Stimulated activated CD8-positive, alpha-beta memory T cell treated with anti-CD3 and anti-CD28 coated beads, Interleukin-7, amount 100 ng/mL, for 48 hours (primary cell): ENCODE measurements around the gene STK32B.
"Not testable (repeated sequence)": the region's sequence is repeated elsewhere in the genome, so short reads cannot be mapped to it uniquely, and the experiment has no call there.

Experiments used
- DNase-seq, 2 donors: peaks; one replicate each; pipeline ENCODE4 v3.0.0-alpha.2; 2020; ENCODE audit warnings: low read depth in 1 of 2; ENCODE audit errors: extremely low read depth in 1 of 2

Gene STK32B

GRCh38 chr4:5423670-5424069 lies 372.4 kb downstream of the STK32B start:
- no peak for DNase-seq

GRCh38 chr4:5424211-5424610 lies 372.9 kb downstream of the STK32B start:
- DNase-seq, result no peak

- no peak for DNase-seq
These were observed 373.6 kb downstream of the STK32B start for GRCh38 chr4:5424901-5425300.

- no peak for DNase-seq
These were observed 378.5 kb downstream of the STK32B start for GRCh38 chr4:5429747-5430146.

- no peak for DNase-seq
These were observed 381.9 kb downstream of the STK32B start for GRCh38 chr4:5433196-5433595.

GRCh38 chr4:5435201-5435600 lies 383.9 kb downstream of the STK32B start:
- DNase-seq, result no peak

GRCh38 chr4:5435823-5436222 lies 384.5 kb downstream of the STK32B start:
- no peak for DNase-seq

- not testable (repeated sequence) for DNase-seq
These were observed 392.9 kb downstream of the STK32B start for GRCh38 chr4:5443976-5444802.

GRCh38 chr4:5444918-5445517 lies 393.7 kb downstream of the STK32B start:
- no peak for DNase-seq

GRCh38 chr4:5446595-5447226 lies 395.4 kb downstream of the STK32B start:
- no peak for DNase-seq

- DNase-seq, result no peak
These were observed 396.5 kb downstream of the STK32B start for GRCh38 chr4:5447755-5448154.

- DNase-seq, result no peak
These were observed 396.9 kb downstream of the STK32B start for GRCh38 chr4:5448221-5448620.

- DNase-seq, result no peak
These were observed 400.0 kb downstream of the STK32B start for GRCh38 chr4:5451243-5451642.

- no peak for DNase-seq
These were observed 400.9 kb downstream of the STK32B start for GRCh38 chr4:5452156-5452555.

GRCh38 chr4:5455003-5455585 lies 403.8 kb downstream of the STK32B start:
- no peak for DNase-seq

- no peak for DNase-seq
These were observed 405.1 kb downstream of the STK32B start for GRCh38 chr4:5456296-5456845.

- DNase-seq, result no peak
These were observed 407.4 kb downstream of the STK32B start for GRCh38 chr4:5458676-5459075.

GRCh38 chr4:5459236-5459635 lies 408.0 kb downstream of the STK32B start:
- no peak for DNase-seq

- DNase-seq, result no peak
These were observed 409.0 kb downstream of the STK32B start for GRCh38 chr4:5460106-5460801.

- DNase-seq, result no peak
These were observed 410.2 kb downstream of the STK32B start for GRCh38 chr4:5461477-5461876.
